ENCODE data around the gene PEA15. TPM values are rescaled to one million over a fixed set of nuclear protein-coding genes. Genes with fewer than 3 reads are reported as not detected.

The PEA15 gene
- total and polyA plus RNA-seq, 2 of the 8 experiments (the other 6 are each of a cell fraction or from before 2014, with no cell fraction given): 71.3 to 75.1 TPM

DNA sequence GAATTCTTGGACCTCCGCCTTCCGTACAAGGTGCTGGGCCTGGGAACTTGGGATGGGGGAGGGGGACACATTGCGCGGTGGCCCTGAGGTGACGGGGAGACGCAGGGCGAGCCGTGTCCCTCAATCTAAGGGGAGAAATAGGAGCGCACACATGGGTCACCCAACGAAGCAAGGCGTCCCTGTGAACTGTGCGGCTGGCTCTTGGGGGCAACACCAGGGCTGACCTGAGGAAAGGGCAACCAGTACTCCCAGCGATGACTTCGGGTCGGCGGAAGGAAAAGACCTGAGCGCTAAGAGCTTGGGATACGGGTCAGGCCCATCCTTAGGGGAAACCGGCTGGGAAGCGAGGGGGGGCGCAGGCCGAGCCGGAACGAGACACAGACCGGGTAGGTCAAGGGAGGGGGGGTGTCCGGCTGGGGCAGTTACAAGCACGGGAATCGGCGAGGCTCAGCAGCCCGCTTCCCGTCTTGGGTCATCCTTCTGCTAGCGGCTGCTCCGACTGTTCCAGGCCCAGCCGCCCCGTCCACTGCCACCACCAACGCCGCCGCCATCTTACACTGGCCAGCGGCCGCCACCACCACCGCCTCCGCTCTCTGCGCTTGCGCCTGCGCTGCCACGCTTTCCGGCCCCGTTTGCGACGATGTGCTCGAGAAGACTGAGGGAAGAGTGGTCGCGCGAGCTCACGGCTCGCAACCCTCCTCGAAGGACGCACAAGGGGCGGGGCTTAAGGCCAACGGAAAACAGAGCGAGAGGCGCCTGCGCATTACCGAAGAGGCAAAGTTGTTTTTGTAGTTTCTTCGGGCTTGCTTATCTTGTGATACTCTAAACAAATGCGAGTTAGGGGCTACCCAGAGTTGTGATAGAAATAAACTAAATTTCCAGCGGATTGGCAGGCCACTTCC, 57.0 kb downstream of the PEA15 start, which contains the start of gene DCAF8 (continued):
- TF ChIP-seq, protein P1, sequence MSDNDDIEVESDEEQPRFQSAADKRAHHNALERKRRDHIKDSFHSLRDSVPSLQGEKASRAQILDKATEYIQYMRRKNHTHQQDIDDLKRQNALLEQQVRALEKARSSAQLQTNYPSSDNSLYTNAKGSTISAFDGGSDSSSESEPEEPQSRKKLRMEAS (IDR thresholded peaks at IDR 0.05): peak; percentile 32; the same call in 1 of the 2 replicates
- TF ChIP-seq, protein P2, sequence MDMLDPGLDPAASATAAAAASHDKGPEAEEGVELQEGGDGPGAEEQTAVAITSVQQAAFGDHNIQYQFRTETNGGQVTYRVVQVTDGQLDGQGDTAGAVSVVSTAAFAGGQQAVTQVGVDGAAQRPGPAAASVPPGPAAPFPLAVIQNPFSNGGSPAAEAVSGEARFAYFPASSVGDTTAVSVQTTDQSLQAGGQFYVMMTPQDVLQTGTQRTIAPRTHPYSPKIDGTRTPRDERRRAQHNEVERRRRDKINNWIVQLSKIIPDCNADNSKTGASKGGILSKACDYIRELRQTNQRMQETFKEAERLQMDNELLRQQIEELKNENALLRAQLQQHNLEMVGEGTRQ (IDR thresholded peaks at IDR 0.05; ENCODE audit: low read length): no peak
- TF ChIP-seq TAF1 (IDR thresholded peaks at IDR 0.05; ENCODE audit: low read depth, low read length) (peak; percentile 99), CREB1 (IDR thresholded peaks at IDR 0.05) (peak; percentile 65; the same call in 1 of the 2 replicates), CHD2 (IDR thresholded peaks at IDR 0.05; ENCODE audit: low read length) (peak; percentile 76), YY1 (IDR thresholded peaks at IDR 0.05; ENCODE audit: low read depth, low read length) (peak; percentile 96), KDM4A (IDR thresholded peaks at IDR 0.05; ENCODE audit: low read depth, low read length, severe bottlenecking) (peak; percentile 61), PHF8 (conservative IDR thresholded peaks at IDR 0.05; ENCODE audit: low read depth, low read length) (peak; percentile 96), POLR2A (IDR thresholded peaks at IDR 0.05; ENCODE audit: control extremely low read depth in 1 of 2, low read depth in 2 of 2, low read length in 2 of 2) (peak; percentile 98 to 99), GABPA (IDR thresholded peaks at IDR 0.05; ENCODE audit: borderline replicate concordance, insufficient read depth, low read length) (no peak), EP300 (IDR thresholded peaks at IDR 0.05; ENCODE audit: borderline replicate concordance in 1 of 2, low read depth in 2 of 2, low read length in 2 of 2) (no peak)
